K562 (cell line): Measurements from ENCODE around the gene SCARF2. TPM values are rescaled to one million over a fixed set of nuclear protein-coding genes. Genes with fewer than 3 reads are reported as not detected.

Source experiments
- CBFA2T2 ChIP-seq: fragments of 450-650 bp; conservative IDR thresholded peaks from 2 replicates; pipeline ENCODE4 v1.6.1; 2017; ENCODE audit warnings: mild to moderate bottlenecking
- CEBPG ChIP-seq, 3 experiments: fragments of 200-800 bp in 1 of 3; sonication (Bioruptor generic) in 1 of 3; sonication (generic) in 1 of 3; formaldehyde crosslinking in 1 of 3; IDR thresholded peaks in 2 of 3; conservative IDR thresholded peaks in 1 of 3; 2 replicates each; pipeline versions ENCODE4 v1.6.1 to v1.8.0; 2016 to 2022; ENCODE audit warnings: missing compliant biosample characterization in 2 of 3, missing genetic modification characterization in 2 of 3, mild to moderate bottlenecking in 1 of 3, missing genetic modification reagents in 1 of 3
- COPS2 ChIP-seq: fragments of 450-650 bp; conservative IDR thresholded peaks from 2 replicates; pipeline ENCODE4 v1.6.1; 2016; ENCODE audit warnings: mild to moderate bottlenecking, moderate library complexity
- CREB3L1 ChIP-seq: fragments of 450-650 bp; IDR thresholded peaks from 2 replicates; pipeline ENCODE4 v1.6.1; 2014; ENCODE audit warnings: low read depth, mild to moderate bottlenecking, moderate library complexity, borderline replicate concordance
- GTF2B ChIP-seq: IDR thresholded peaks from 2 replicates; pipeline ENCODE4 v1.6.1; 2011; ENCODE audit not compliant: insufficient read length; ENCODE audit errors: extremely low read depth
- HBP1 ChIP-seq: fragments of 450-650 bp; formaldehyde crosslinking; IDR thresholded peaks from 2 replicates; pipeline ENCODE4 v1.4.0; 2022; ENCODE audit warnings: missing genetic modification characterization
- KAT2B ChIP-seq: IDR thresholded peaks from one replicate; pipeline ENCODE4 v1.6.1; 2012; ENCODE audit warnings: low read depth, mild to moderate bottlenecking, control low read depth, inconsistent platforms, low read length, moderate library complexity
- MCM7 ChIP-seq, 2 experiments: fragments of 450-650 bp; IDR thresholded peaks; 2 replicates each; pipeline ENCODE4 v1.6.1; 2016 to 2018
- PYGO2 ChIP-seq: fragments of 450-650 bp; IDR thresholded peaks from 2 replicates; pipeline ENCODE4 v1.6.1; 2016; ENCODE audit warnings: mild to moderate bottlenecking, missing genetic modification characterization, moderate library complexity, missing compliant biosample characterization
- RBM25 ChIP-seq: fragments of 200-400 bp; formaldehyde crosslinking; IDR thresholded peaks from 2 replicates; pipeline ENCODE4 v1.6.1; 2018; ENCODE audit warnings: low read length, low read depth, moderate library complexity; ENCODE audit not compliant: severe bottlenecking
- SIX5 ChIP-seq, 2 experiments: IDR thresholded peaks; 2 replicates each; pipeline ENCODE4 v1.6.1; 2011; ENCODE audit warnings: low read length in 2 of 2, borderline replicate concordance in 1 of 2, low read depth in 1 of 2, mild to moderate bottlenecking in 1 of 2, moderate library complexity in 1 of 2; ENCODE audit not compliant: insufficient read depth in 1 of 2
- TAF15 ChIP-seq: fragments of 200-400 bp; formaldehyde crosslinking; IDR thresholded peaks from 2 replicates; pipeline ENCODE4 v1.6.1; 2017; ENCODE audit warnings: mild to moderate bottlenecking, low read depth, low read length, moderate library complexity
- TCF3 ChIP-seq: sonication (generic); formaldehyde crosslinking; IDR thresholded peaks from 2 replicates; pipeline ENCODE4 v1.4.0; 2020; ENCODE audit warnings: mild to moderate bottlenecking, missing genetic modification reagents
- ZNF699 ChIP-seq: fragments of 250-450 bp; sonication (Bioruptor Pico); IDR thresholded peaks from 2 replicates; pipeline ENCODE4 v1.8.0; 2021; ENCODE audit warnings: mild to moderate bottlenecking, moderate library complexity; ENCODE audit not compliant: insufficient replicate concordance
- ZNF740 ChIP-seq, 3 experiments: fragments of 200-800 bp in 1 of 3; sonication (Bioruptor generic) in 1 of 3; sonication (generic) in 1 of 3; formaldehyde crosslinking in 1 of 3; IDR thresholded peaks; 2 replicates each; pipeline versions ENCODE4 v1.6.1 to v1.8.0; 2016 to 2022; ENCODE audit warnings: mild to moderate bottlenecking in 2 of 3, missing compliant biosample characterization in 2 of 3, missing genetic modification characterization in 2 of 3, missing genetic modification reagents in 1 of 3
- ZZZ3 ChIP-seq: fragments of 450-650 bp; IDR thresholded peaks from 2 replicates; pipeline ENCODE4 v1.6.1; 2016; ENCODE audit warnings: antibody characterized with exemption, mild to moderate bottlenecking, moderate library complexity
- polyA plus RNA-seq, 8 experiments: library from polyadenylated mRNA; depleted of rRNA in 4 of 8; stranded (reverse) in 5 of 8; unstranded in 3 of 8; fragments of >200 nt; fragmentation: Nextera tagmentation in 2 of 8; fragmentation: Illumina TruSeq in 1 of 8; extraction: Ambion mirVana in 2 of 8; extraction: Trizol in 1 of 8; gene quantifications; 2 replicates each; pipeline versions ENCODE4 v1.2.1 to v1.2.3, GENCODE V29; 2011 to 2014; ENCODE audit warnings: inconsistent platforms in 1 of 8, missing spikeins in 1 of 8
- total RNA-seq, 7 experiments: library from RNA; depleted of rRNA in 6 of 7; stranded (reverse); fragments of >200 nt in 6 of 7; fragmentation: Illumina TruSeq in 2 of 7; extraction: Trizol in 2 of 7; gene quantifications; 2 replicates each; pipeline versions ENCODE4 v1.2.1 to v1.2.3, GENCODE V29; 2011 to 2021; ENCODE audit warnings: low replicate concordance in 1 of 7

The SCARF2 gene
- total and polyA plus RNA-seq, 9 of the 15 experiments (the other 6 are each of a cell fraction or from before 2014, with no cell fraction given): 0.06 to 0.32 (median 0.21) TPM; not detected in 5

GRCh38 chr22:20435436-20436306 lies 2.0 kb downstream of the SCARF2 start (continued):
- TF ChIP-seq ZNF740 (CRISPR knock-in tag; IDR thresholded peaks at IDR 0.05) (0 out of 2 replicates have a peak, but pooled peaks have one; percentile 38), ZNF740 (tag; IDR thresholded peaks at IDR 0.05) (no peak), ZZZ3 (no peak), RBM25 (no peak), ZNF699 (CRISPR knock-in tag) (no peak), CBFA2T2 (no peak), CREB3L1 (no peak), PYGO2 (0 out of 2 replicates have a peak, but pooled peaks have one; percentile 7), SIX5 (IDR thresholded peaks at IDR 0.05; ENCODE audit: borderline replicate concordance in 1 of 2, insufficient read depth in 1 of 2, low read depth in 1 of 2, low read length in 2 of 2) (no peak), TCF3 (CRISPR knock-in tag) (no peak), CEBPG (CRISPR knock-in tag; IDR thresholded peaks at IDR 0.05) (no peak), CEBPG (tag; conservative IDR thresholded peaks at IDR 0.05 in 1 of 2, IDR thresholded peaks at IDR 0.05 in 1 of 2) (no peak), TAF15 (no peak), KAT2B (no peak), MCM7 (IDR thresholded peaks at IDR 0.05) (0 out of 4 replicates have a peak, but pooled peaks of 1 of the 2 experiments have one; percentile 72), HBP1 (no peak), COPS2 (no peak), GTF2B (no peak)
